HG03457 (cell line): ENCODE results near the gene SELENOW.
"Not testable (repeated sequence)": the region's sequence is repeated elsewhere in the genome, so short reads cannot be mapped to it uniquely, and the experiment has no call there.

ENCODE experiments used
- ATAC-seq: cut with Tn5 transposase; IDR thresholded peaks from one replicate; pipeline ENCODE4 v1.9.1; 2021; ENCODE audit warnings: moderate number of reproducible peaks; ENCODE audit not compliant: unreplicated experiment

The SELENOW gene

GRCh38 chr19:47818221-47818620, 39.7 kb downstream of the SELENOW start:
- ATAC-seq = not testable (repeated sequence)

GRCh38 chr19:47819858-47820257, 41.4 kb downstream of the SELENOW start:
- no peak for ATAC-seq

GRCh38 chr19:47820410-47820809, 41.9 kb downstream of the SELENOW start:
- ATAC-seq = no peak

- no peak for ATAC-seq
Observed at GRCh38 chr19:47821460-47822020, 43.0 kb downstream of the SELENOW start, which contains the start of gene CRX. Gene CRX (plus strand): TSS chr19:47821937. CDS start chr19:47834444, 12,507 bp downstream.

- ATAC-seq = no peak
Observed at GRCh38 chr19:47824396-47824795, 45.9 kb downstream of the SELENOW start.

GRCh38 chr19:47826800-47827199, 48.3 kb downstream of the SELENOW start:
- ATAC-seq = no peak

GRCh38 chr19:47832723-47833122, 54.2 kb downstream of the SELENOW start:
- no peak for ATAC-seq
